GM18519 (cell line): ENCODE data around the gene CTNNA3.
A peak's percentile ranks its signal among the peaks of the same experiment; 100 is the strongest.

Source experiments
- ATAC-seq: cut with Tn5 transposase; IDR thresholded peaks from one replicate; pipeline ENCODE4 v1.9.1; 2021; ENCODE audit warnings: mild to moderate bottlenecking, moderate library complexity; ENCODE audit not compliant: unreplicated experiment, low FRiP score

The CTNNA3 gene

DNA sequence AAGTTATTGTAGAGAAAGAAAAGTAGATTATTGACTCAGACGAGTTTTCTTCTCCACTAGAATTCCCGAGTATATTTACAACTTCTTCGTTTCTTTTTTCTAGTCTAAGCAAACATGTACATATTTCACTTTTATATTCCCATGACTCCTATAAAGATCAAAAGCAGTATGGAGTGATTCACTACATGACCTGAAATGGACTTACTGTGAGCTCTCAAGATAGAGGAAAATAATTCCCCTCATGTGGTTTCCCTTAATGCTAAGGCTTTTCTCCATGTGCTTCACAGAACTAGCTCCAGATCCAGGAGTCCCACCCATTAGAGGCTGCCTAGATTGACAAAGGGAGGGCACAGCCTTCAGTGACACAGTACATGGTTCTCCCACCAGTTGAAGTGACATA lies 1593.2 kb downstream of the CTNNA3 start:
- ATAC-seq, result no peak

DNA sequence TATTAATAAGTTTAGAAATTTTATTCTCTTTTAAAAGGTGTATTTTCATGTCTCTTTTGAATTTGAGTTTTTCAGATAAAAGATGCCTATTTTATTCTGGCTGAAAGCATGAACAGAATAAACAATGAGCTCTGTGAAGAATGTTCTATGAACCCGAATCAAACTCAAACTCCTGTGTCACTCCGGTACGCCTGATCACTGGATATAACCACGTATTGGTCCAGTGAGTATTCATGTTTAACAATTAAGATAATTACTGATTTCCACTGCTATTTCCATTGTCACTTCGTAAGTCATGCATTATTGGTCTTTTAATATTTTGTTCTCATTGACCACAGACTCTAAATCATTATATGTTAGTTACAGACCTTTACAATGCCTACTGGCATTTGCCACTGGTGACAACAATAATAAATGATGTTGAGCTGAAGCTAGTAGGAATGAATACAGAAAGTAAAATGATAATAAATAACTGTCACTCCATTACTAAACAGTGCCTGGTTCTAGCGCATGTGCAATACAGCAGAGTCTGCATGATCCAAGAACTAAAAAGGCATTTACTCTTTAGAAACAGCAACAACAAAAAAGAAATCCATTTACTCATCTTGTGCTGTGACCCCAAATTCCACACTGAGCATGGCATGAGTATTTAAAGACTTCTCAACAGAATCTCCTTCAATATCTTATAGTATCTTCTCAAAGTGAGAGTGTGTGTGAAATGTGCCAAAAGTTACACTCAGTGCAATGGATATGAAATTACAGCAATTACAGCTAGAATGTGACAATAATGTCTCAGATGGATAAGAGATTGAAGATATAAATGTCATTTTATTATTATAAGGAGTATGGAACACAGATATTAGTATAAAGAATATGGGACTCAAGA lies 1597.2 kb downstream of the CTNNA3 start:
- ATAC-seq, result no peak

DNA sequence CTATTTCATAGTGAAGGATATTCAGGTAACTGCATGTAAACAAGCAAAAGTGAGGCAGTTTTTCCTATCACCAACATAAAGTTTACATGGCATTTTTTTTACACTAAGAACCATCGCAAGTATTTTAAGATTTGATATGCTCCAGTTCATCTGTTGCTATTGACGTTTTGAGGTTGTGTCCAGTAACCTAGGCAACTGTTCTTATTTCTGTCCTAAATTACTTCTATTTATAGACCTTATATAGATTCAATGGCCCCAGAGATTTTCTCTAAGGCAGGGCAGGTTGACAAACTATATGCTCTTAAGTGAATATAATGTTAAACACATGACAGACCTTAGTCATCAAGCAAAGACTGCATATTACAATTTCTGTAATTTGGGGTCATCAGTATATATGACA lies 1600.4 kb downstream of the CTNNA3 start:
- no peak for ATAC-seq

DNA sequence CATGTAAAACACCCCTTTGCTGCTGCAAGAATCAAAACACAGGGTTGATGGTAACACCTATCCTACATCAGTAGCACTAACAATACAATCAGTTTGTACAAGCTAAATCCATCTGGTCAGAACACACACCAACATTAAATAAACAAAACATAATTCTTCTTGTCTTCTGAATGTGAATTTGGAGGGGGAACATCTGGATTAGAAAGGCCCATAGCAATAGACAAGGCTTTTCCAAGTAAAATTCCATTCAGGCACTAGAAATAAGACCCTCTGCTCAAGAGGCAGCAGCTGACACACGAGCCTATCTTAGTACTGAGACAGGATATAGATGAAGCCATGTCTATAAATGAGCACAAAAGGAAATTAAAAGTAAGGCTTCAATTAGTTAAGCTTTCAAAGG lies 1610.1 kb downstream of the CTNNA3 start:
- ATAC-seq, result no peak

DNA sequence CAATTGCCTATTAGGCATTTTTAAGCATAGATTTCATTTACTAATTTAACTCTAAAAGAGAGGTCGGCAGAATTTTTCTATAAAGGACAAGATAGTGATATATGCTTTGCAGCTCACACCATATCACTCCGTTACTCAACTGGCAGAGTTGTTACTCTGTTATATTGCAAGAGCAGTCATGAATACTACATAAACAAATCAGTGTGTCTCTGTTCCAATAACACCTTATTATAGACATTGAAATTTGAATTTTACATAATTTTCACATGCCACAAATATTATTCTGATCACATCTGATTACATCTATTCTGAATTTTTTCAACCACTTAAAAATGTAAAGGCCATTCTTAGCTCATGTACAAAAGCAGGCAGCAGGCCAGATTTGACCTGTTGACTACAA lies 1624.1 kb downstream of the CTNNA3 start:
- ATAC-seq, result no peak

DNA sequence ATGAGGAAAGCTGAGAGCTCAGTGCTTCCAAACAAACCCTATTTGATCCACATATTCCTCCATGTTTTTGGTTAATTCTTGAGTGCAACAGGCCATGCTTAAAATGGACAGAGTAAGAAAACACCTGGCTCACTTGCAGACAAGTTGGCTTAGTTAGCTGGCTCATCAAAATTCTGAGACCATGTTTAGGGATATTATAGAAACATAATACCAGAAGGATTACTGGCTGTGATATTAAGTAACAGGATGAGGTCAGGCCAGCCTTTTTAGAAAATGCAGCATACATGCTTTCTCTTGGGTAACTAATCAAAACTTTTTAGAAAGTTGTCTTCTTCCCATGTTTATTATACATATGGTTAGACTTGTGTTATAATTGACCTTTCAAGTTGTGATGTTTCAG lies 1637.4 kb downstream of the CTNNA3 start:
- no peak for ATAC-seq

DNA sequence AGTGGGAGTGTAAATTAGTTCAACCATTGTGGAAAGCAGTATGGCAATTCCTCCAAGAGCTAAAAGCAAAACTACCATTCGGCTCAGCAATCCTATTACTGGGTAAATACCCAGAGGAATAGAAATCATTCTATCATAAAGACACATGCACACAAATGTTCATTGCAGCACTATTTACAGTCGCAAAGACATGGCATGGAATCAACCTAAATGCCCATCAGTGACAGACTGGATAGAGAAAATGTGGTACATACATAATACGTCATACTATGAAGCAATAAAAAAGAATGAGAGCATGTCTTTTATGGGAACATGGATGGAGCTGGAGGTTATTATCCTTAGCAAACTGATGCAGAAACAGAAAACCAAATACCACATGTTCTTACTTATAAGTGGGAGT lies 1646.7 kb downstream of the CTNNA3 start:
- ATAC-seq, result no peak

DNA sequence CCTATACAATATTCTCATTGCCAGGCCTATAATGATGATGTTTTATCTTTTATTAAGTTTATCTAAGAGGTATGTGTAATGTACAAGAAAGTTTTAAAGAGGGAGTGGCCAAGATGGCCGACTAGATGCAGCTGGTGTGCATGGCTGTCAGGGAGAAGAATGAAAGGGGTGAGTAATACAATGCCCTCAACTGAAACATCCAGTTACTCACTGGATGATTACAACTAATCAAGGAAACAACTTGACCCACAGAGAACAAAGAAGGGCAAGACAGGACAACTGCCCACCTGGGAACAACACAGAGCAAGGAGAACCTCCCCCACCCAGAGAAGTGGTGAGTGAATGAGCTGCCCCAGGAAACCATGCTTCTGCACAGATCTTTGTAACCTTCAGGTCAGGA lies 1650.1 kb downstream of the CTNNA3 start:
- ATAC-seq, result no peak

DNA sequence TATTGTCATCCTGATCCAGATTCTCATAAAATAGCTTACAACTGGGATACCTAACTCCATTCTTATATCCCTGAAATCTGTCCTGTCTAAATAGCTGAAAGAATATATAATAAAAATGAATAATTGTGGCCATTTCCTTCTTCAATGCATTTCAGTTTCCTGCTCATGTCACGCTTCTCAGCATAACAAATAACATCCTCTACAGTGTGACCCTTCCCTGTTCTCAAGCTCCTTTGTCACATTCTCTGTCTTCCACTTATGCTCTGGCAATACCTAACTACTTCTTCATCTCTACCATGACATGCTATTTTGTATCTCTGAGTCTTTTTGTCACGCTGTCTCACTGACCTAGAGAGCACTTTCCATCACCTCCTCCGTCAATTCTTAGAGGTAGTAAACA lies 1654.2 kb downstream of the CTNNA3 start:
- no peak for ATAC-seq

DNA sequence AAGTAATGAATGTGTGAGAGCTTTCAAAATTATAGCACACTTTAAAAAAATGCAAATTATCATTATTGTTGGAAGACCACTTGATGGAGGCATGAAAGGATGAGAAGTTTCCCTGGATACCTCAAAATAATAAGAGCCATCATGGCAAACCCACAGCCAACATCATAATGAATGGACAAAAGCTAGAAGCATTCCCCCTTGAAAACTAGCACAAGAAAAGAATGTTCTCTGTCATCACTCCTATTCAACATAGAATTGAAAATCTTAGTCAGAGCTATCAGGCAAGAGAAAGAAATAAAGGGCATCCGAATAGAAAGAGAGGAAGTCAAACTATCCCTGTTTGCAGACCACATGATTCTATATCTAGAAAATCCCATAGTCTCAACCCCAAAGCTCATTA lies 1657.4 kb downstream of the CTNNA3 start:
- ATAC-seq, result no peak

DNA sequence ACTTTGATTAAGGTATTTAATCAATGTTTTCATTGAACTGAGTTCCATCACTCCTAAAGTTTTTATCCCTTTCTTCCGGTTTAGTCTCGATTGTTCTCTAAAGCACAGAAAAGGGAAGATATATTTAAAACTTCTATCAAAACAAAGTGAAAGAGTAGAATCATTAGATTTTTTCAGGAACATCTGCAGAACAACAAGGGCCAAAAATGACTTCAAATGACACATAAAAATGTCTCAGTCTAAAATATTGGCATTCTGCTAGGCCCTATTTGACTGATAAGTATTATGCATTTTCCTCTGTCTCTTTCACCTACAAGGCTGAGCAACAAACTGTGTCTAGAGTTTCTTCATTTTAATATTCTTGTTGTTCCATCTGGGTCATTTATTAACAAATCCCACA lies 1669.7 kb downstream of the CTNNA3 start:
- no peak for ATAC-seq

DNA sequence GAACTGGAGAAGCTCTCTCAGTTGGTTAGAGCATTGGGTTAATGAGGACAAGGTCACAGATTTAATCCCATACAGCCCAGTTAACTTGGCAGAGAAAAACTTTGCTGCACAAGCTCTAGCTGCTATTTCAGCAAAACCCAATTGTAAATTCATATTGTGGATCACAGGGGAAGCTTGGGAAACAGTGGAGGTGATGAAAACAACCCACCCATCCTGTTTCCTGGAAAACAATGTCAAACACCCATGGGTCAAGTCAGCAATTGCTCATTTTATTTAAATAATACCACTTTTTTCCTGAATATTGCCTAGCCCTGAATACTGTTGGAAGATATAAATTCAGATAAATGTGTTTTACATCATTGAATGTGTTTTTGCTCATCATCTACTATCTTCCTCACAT lies 1670.8 kb downstream of the CTNNA3 start:
- ATAC-seq, result no peak

DNA sequence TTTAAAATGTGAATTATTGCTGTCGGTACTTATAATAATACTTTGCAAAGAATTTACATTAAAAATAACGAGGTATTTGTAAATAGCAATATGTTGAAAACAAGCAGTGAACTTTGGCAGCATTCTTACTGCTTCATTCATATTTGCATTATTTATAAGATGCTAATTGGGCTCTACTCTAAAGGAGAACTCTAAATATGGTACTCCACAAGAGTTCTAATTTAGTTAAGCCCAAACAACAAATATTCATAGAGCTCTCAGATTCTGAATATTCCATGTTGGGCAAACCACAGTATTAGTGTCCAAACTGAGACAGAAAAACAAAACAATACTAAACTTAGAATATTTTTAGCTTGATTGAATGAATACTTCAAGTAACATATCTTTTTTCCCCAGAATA lies 1674.6 kb downstream of the CTNNA3 start:
- no peak for ATAC-seq

DNA sequence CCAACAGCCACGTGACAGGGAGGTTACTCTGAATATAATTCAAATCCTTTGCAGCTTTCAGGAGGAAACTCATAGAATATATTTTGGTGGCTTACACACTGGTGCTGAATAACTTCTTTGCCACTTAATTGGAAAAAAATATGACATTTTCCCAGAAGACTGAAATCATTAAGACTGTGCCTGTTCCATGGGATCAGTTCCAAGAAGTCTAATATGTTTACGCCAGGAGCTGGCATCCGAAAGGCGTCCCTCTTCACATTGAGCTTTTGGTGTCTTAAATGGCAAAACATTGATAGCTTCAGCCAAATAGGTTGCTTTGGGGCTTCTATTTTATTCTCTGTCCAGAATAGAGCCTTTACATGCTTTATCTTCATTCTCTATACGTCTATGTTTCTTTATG lies 1687.8 kb downstream of the CTNNA3 start:
- no peak for ATAC-seq

DNA sequence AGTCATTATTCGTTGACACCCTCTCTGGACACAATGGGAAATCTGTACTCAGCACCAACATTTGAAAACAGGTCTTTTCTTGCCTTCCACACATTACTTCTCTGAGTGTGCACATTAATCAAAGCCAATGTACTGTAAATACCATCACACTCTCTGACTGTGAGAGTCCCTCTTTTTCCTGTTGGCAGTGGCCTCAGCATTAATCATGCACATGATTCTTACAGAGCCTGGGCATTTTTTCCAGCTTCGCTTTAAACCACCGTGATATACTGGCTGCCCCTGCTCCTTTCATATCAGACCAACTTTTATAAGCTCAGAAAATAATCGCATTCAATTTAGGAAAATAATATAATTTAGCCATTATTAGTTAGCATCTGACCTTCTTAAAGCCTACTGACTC lies 1689.6 kb downstream of the CTNNA3 start:
- ATAC-seq, result no peak

DNA sequence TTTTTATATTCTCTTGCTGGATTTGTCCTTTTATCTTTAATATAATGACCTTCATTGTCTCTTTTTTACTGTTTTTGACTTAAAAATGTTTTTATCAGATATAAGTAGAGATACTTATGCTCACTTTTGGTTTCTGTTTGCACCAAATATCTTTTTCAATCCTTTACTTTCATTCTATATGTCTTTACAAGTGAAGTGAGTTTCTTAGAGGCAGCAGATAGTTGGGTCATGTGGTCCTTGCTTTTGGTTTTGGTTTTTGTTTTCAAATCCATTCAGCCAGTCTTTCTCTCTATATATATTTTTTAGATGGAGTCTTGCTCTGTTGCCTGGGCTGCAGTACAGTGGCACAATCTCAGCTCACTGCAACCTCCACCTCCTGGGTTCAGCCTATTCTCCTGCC lies 1702.5 kb downstream of the CTNNA3 start:
- ATAC-seq, result no peak

DNA sequence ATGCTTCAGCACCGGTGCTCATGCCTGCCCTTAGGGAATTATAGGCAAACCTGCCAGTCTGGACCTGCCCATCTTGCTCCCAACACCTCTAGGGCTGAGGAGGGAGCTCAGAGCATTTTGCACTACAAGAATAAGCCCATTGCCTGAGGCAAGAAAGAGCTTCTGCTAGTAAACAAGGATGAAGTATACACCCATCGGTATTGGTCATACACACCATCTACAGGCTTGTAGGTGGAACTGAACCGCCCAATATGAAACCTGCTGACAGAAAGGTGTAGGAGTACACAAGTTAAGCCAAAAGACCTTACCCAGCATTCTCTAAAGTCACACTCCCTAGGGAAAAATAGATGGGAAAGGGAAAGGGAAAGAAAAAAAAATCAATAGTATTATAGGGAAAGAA lies 1727.1 kb downstream of the CTNNA3 start:
- no peak for ATAC-seq

DNA sequence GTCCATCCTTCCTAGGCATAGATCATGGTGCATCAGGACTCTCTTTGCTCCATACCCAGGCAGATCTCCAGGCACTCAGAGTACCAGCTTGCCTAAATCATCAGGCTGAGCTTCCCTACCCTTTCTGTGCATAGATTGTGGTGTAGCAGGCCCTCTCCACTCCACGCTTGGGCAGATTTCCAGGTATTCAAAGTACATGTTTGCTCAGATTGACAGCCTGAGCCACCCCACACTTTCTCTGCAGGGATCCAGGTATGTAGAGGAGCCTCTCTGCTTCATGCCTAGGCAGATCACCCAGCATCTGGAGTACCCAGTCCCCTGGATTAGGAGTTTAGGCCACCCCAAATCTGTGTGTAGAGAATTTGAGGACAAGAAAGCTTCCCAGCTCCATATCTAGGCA lies 1727.6 kb downstream of the CTNNA3 start:
- ATAC-seq, result no peak

DNA sequence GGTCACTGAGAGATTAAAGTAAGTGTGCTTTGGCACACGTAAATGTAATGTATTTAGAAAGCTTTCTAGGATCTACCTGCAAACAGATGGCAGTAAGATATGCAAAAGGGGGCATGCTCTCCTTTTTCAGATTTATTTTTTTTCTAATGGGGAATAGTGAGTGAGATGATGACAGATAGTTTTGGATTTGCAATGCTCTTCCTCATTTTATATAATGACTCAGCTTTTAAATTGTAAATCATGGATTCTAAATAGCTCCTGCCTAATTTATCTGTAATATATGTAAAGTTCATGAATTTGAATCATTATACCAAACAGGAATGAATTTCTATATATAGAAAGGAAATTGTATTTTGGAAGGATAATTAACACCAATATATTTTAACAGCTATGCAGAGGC lies 1731.8 kb downstream of the CTNNA3 start:
- ATAC-seq, result no peak

DNA sequence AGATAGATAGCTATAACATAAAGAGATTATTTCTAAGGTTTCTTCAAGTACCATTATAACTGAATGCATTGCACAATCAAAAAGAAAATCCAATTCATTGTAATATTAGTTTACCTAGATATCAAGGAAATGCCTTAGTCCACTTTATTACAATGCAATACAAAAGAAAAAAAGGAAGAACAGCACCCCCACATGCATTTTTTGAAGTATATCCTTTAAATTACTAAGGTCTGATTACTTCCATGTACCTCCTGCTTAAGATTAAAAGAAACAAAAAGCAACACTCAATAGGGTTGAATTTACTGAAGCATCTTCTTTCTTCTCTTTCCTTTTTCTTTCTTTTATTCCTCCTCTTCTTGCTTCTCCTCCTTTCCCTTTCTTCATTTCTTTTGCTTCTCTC lies 1743.9 kb downstream of the CTNNA3 start:
- no peak for ATAC-seq

DNA sequence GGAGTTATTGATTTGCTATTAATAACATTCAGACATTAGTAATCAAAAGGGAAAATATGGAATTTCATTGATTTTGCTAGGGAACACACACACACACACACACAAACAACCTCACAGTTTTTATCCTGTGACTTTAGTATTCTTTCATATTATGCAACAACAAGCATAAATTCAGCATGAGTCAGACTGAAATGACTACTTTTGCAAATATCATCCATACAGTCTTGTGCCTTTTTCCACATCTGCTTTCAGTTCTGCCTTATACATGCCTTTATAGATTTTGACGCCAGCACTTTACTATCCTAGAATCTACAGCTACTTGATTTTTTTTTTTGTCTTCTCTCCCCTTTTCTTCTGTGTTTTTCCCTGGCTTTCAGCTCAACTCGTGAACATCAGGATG lies 1745.9 kb downstream of the CTNNA3 start:
- peak; percentile 62 for ATAC-seq

DNA sequence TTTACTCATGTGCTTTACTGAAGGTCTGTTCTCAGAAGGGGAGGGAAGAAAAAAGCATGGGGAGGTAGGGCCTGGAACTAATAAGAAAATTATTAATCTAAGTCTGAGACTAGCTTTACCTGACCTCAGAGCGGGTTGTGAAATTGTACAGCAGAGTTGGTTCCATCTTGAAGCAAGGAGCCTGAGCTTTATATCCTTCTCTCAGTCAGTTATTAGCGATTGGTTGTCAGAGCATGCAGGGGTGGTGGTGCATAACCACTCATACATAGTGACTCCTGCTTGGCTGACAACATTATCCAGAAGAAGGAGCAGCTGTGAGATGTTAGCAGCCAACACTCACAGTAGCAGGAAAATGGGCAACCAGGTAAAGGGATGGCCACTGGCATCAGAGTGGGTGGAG lies 1746.5 kb downstream of the CTNNA3 start:
- ATAC-seq, result no peak

DNA sequence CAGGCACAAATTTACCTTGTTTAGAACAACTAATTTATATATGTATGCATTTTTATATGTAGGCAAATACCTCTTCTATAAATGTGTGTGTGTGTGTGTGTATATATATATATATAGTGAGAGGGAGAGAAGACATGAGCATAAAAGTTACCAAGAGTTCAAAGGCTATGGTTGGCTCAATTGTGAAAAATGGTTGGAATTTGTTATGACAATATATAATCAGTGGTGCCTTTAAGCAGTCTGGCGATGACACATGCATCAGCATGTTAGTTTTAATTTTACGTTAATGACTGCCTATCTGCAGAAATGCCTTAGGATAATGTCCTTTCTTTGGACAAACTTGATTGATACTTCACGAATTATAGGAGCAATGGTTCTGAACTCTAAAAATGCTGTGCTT lies 1750.9 kb downstream of the CTNNA3 start:
- no peak for ATAC-seq
